BLaER1 treated with 17β-estradiol and CSF1 and Interleukin-3, amounts not matched to agents 10 nM and 100 nM (cell line): Measurements from ENCODE around the gene GABBR2.

ENCODE experiments used
- H3K27ac ChIP-seq, 11 experiments: shearing (Covaris generic); formaldehyde crosslinking; 2 replicates each; pipeline ENCODE4 v1.8.1; 2022
- H3K27me3 ChIP-seq, 11 experiments: shearing (Covaris generic); formaldehyde crosslinking; 2 replicates each; pipeline ENCODE4 v1.8.1; 2022
- H3K36me3 ChIP-seq, 11 experiments: shearing (Covaris generic); formaldehyde crosslinking; 2 replicates each; pipeline ENCODE4 v1.8.1; 2022
- H3K4me1 ChIP-seq, 10 experiments: shearing (Covaris generic); formaldehyde crosslinking; 2 replicates each; pipeline ENCODE4 v1.8.1; 2022
- H3K4me2 ChIP-seq, 11 experiments: shearing (Covaris generic); formaldehyde crosslinking; 2 replicates each; pipeline ENCODE4 v1.8.1; 2022
- H3K4me3 ChIP-seq, 10 experiments: shearing (Covaris generic); formaldehyde crosslinking; 2 replicates each; pipeline ENCODE4 v1.8.1; 2022
- H3K9ac ChIP-seq, 11 experiments: shearing (Covaris generic); formaldehyde crosslinking; 2 replicates each; pipeline ENCODE4 v1.8.1; 2022
- H3K9me3 ChIP-seq, 11 experiments: shearing (Covaris generic); formaldehyde crosslinking; replicated peaks in 1 of 11; 2 replicates each; pipeline ENCODE4 v1.8.1; 2022
- H4K20me1 ChIP-seq, 11 experiments: shearing (Covaris generic); formaldehyde crosslinking; 2 replicates each; pipeline ENCODE4 v1.8.1; 2022
- Cebpa-rat ChIP-seq, 11 experiments: shearing (Covaris generic); IDR thresholded peaks; 2 replicates each; pipeline ENCODE4 v1.8.1; 2022

Gene GABBR2

DNA sequence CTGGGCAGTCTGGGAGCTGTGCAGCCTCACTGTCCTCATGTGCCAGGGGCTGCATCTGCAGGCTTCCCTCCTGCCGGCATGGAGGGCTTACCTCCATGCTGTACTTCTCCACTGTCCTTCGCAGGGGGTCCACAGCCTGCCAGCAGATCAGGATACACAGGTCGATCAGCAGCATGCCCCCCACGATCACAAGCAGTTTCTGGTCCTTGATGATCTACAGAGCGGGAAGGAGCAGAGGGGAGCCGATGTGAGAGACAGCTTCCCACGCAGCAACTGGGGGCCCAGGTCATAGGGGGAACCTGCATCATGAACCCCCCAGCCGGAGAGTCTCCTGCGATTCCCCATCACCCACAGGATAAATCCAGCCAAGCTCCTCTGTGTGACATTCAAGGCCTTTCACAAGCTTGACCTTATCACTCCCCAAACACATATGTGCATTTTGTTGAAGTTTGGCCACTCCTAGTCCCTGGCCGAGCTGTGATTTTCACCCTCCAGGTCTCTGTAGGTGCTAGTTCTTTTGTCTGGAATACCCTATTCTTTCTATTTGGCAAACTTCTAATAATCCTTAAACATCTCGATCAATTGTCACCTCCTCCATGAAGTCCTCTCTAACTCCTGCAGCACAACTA, 346.0 kb downstream of the GABBR2 start:
- H3K4me2 ChIP-seq, result no peak overlapping the region
- no peak overlapping the region for H3K27ac ChIP-seq
- no peaks in the 10 kb centered on the region for H4K20me1 ChIP-seq
- H3K36me3 ChIP-seq, result no peaks in the 10 kb centered on the region
- no peak overlapping the region for H3K4me3 ChIP-seq
- TF ChIP-seq Cebpa-rat (IDR thresholded peaks at IDR 0.05), result no peak
- H3K4me1 ChIP-seq, result 0 out of 20 replicates have a peak, but pooled peaks cover 0 to 4% (median 0%) of the 10 kb centered on the region in 10 experiments
- no peak overlapping the region for H3K9ac ChIP-seq
- H3K9me3 ChIP-seq, result peaks cover 20 to 25% (median 21%) of the 10 kb centered on the region in 11 experiments
- no peaks in the 10 kb centered on the region for H3K27me3 ChIP-seq

DNA sequence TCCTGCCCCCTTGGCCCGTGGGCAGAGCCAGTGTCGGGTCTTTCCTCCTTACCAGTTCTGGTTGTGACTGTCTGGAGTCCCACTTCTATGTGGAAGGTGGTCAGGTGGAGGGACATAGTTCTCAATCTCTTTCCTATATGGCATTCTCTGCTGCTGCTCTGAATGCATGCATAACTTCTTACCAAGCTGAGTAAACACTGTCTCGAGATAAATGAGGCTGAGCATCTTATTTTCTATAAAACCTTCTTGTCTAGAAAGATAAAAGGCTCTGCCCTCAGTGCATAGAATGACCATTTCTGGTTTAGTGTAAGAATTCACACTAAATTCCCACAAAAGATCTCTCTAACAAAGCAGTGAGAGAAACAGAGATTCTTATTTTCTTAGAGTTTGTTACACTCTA, 347.1 kb downstream of the GABBR2 start:
- H3K27ac ChIP-seq, result no peak overlapping the region
- H3K9ac ChIP-seq, result no peak overlapping the region
- no peak overlapping the region for H3K4me3 ChIP-seq
- H3K4me1 ChIP-seq, result 0 out of 20 replicates have a peak, but pooled peaks cover 0 to 8% (median 0%) of the 10 kb centered on the region in 10 experiments
- no peak for TF ChIP-seq Cebpa-rat (IDR thresholded peaks at IDR 0.05)
- no peaks in the 10 kb centered on the region for H3K36me3 ChIP-seq
- H3K4me2 ChIP-seq, result no peak overlapping the region
- H3K27me3 ChIP-seq, result no peaks in the 10 kb centered on the region
- H4K20me1 ChIP-seq, result no peaks in the 10 kb centered on the region
- peaks cover 19 to 22% (median 20%) of the 10 kb centered on the region in 11 experiments for H3K9me3 ChIP-seq

DNA sequence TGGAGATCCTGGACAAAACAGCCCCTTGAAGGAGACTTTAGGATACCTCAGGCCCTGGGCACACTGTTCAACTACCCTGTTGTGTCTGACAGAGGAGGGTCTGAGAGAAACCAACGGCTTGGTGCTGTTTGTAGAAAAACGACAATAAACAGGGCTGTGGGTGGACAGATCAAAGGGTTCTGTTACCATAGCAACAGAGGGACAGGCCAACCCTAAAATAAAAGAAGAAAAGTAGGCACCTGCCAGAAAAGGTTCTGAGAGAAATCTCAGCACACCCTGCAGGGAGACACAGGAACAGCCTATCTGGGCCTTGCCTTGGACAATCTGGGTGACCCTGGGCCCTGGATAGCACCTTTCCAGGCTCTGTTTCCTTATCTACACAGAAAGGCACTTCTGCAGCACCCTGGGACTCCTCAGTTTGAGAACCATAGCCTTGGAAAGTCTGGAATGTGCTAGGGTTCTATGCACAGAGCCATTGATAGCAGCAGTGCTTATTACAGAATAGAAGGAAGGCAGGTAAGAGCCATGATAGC, 348.5 kb downstream of the GABBR2 start:
- no peak overlapping the region for H3K9ac ChIP-seq
- H3K4me2 ChIP-seq, result no peak overlapping the region
- H3K27ac ChIP-seq, result no peak overlapping the region
- H3K9me3 ChIP-seq, result peaks cover 5 to 11% (median 6%) of the 10 kb centered on the region in 11 experiments
- H3K4me1 ChIP-seq, result 0 out of 20 replicates have a peak, but pooled peaks cover 0 to 8% (median 0%) of the 10 kb centered on the region in 10 experiments
- H3K4me3 ChIP-seq, result no peak overlapping the region
- H4K20me1 ChIP-seq, result no peaks in the 10 kb centered on the region
- H3K27me3 ChIP-seq, result no peaks in the 10 kb centered on the region
- no peak for TF ChIP-seq Cebpa-rat (IDR thresholded peaks at IDR 0.05)
- no peaks in the 10 kb centered on the region for H3K36me3 ChIP-seq

DNA sequence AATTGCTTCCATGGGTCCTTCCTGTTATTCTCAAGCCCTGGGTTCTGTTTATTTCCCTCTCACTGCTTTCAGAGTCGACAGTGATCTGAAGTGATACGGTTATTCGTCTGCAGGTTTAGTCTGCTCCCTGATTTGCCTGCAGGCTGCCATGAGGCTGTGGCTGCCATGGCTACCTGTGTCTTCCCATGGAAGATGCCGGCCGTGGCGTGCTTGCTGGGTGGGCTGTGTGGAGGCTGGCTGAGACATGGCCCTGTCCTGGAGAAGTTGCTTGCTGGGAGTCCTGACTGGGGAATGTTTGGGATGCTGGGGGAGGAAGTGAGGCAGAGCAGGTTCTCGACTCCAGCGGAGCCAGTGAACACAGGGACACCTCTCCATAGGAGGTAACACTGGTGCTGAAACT, 349.2 kb downstream of the GABBR2 start:
- no peaks in the 10 kb centered on the region for H4K20me1 ChIP-seq
- no peak for TF ChIP-seq Cebpa-rat (IDR thresholded peaks at IDR 0.05)
- no peak overlapping the region for H3K27ac ChIP-seq
- 0 out of 20 replicates have a peak, but pooled peaks cover 0 to 8% (median 0%) of the 10 kb centered on the region in 10 experiments for H3K4me1 ChIP-seq
- H3K27me3 ChIP-seq, result no peaks in the 10 kb centered on the region
- no peak overlapping the region for H3K9ac ChIP-seq
- H3K4me3 ChIP-seq, result no peak overlapping the region
- peaks cover 0 to 4% (median 0%) of the 10 kb centered on the region in 11 experiments; a peak in 3 of 22 replicates for H3K9me3 ChIP-seq
- no peaks in the 10 kb centered on the region for H3K36me3 ChIP-seq
- H3K4me2 ChIP-seq, result no peak overlapping the region

DNA sequence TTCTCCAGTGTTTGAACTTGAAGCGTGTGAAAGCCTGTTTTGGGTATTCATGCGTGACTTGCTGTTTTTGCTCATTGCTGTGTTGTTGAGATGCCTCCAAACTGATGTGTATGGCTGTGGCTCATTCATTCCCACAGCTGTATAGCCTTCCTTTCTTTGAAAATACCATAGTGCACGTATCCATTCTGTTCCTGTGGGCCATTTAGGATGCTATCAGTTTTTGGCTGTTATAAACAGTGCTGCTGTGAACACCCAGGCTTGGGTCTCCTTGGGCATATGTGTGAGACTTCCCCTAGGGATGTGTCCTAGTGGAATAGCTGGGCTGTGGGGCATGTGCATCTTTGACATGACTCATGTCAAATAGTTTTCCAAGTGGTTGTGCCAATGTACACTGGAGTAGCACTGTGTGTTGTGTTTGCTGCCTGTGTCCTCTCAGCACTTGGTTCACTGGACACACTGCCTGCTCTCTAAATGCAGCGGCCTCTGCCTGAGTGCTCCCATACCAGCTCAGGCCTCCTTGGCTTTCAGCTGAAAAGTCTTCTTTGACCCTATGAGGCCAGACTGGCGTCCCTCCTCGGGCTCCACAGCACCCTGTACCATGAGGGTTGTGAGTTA, 350.7 kb downstream of the GABBR2 start:
- Histone ChIP-seq H3K9ac (no peak overlapping the region), H3K27ac (no peak overlapping the region), H3K27me3 (no peaks in the 10 kb centered on the region), H3K36me3 (no peaks in the 10 kb centered on the region), H3K9me3 (peaks cover 0 to 4% (median 0%) of the 10 kb centered on the region in 11 experiments; a peak in 1 of 22 replicates), H3K4me1 (0 out of 20 replicates have a peak, but pooled peaks cover 0 to 8% (median 0%) of the 10 kb centered on the region in 10 experiments), H3K4me2 (no peak overlapping the region), H4K20me1 (no peaks in the 10 kb centered on the region), H3K4me3 (no peak overlapping the region)
- no peak for TF ChIP-seq Cebpa-rat (IDR thresholded peaks at IDR 0.05)

DNA sequence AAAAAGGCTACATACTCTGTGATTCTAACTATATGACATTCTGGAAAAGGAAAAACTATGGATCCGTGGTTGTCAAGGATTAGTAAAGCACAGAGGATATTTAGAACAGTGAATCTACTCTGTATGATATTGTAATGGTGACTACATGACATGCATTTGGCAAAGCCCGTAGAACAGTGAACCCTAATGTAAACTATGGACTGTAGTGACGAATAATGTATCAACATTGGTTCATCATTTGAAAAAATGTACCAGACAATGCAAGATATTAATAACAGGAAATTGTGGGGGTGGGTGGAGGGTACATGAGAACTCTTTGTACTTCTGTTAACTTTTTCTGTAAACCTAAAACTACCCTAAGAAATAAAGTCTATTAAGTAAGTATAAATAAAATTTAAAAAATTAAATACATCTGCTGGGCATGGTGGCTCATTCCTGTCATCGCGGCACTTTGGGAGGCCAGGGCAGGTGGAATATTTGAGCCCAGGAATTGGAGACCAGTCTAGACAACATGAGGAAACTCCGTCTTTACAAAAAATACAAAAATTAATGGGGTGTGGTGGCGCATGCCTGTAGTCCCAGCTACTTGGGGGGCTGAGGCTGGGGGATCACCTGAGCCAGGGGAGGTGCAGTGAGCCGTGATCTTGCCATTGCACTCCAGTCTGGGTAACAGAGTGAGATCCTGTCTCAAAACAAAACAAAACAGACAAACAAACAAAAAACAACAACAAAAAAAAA, 351.6 kb downstream of the GABBR2 start:
- no peak for TF ChIP-seq Cebpa-rat (IDR thresholded peaks at IDR 0.05)
- H4K20me1 ChIP-seq, result no peaks in the 10 kb centered on the region
- no peak overlapping the region for H3K4me2 ChIP-seq
- H3K9me3 ChIP-seq, result peaks cover 3 to 13% (median 6%) of the 10 kb centered on the region in 11 experiments; a peak in 20 of 22 replicates
- no peaks in the 10 kb centered on the region for H3K27me3 ChIP-seq
- no peak overlapping the region for H3K4me3 ChIP-seq
- no peaks in the 10 kb centered on the region for H3K36me3 ChIP-seq
- no peak overlapping the region for H3K9ac ChIP-seq
- no peak overlapping the region for H3K27ac ChIP-seq
- 0 out of 20 replicates have a peak, but pooled peaks cover 0 to 8% (median 0%) of the 10 kb centered on the region in 10 experiments for H3K4me1 ChIP-seq

DNA sequence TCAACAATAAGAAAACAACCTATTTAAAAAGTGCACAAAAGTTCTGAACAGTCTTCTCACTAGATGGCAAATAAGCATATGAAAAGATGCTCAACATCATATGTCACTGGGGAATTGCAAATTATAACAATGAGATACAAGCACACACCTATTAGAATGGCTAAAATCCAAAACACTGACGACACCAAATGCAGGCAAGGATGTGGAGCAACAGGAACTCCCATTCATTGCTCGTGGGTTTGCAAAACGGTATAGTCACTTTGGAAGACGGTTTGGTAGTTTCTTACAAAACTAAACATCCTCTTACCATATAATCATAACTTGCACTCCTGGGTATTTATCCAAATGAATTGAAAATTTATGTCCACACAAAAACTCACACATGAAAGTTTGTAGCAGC, 352.4 kb downstream of the GABBR2 start:
- Histone ChIP-seq H4K20me1 (no peaks in the 10 kb centered on the region), H3K27me3 (no peaks in the 10 kb centered on the region), H3K36me3 (no peaks in the 10 kb centered on the region), H3K9ac (no peak overlapping the region), H3K4me1 (0 out of 20 replicates have a peak, but pooled peaks cover 0 to 8% (median 0%) of the 10 kb centered on the region in 10 experiments), H3K9me3 (peaks cover 11 to 19% (median 13%) of the 10 kb centered on the region in 11 experiments), H3K4me2 (no peak overlapping the region), H3K4me3 (no peak overlapping the region), H3K27ac (no peak overlapping the region)
- no peak for TF ChIP-seq Cebpa-rat (IDR thresholded peaks at IDR 0.05)

DNA sequence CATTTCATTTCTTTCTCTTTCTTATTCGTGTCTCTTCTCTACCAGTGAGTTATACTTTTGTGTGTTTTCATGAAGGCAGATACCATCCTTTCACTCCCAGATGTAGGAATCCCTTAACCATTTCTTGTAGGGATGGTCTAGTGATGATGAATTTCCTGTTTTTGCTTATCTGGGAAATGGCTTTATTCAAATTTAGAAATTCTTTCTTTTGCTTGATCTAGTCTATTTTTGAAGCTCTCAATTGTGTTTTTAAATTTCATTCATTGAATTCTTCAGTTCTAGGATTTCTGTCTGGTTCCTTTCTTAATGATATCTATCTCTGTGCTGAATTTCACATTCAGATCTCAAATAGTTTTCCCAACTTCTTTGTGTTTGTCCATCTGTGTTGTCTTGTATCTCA, 357.4 kb downstream of the GABBR2 start:
- Histone ChIP-seq H3K9ac (no peak overlapping the region), H3K9me3 (peaks cover 13 to 29% (median 23%) of the 10 kb centered on the region in 11 experiments), H3K27ac (no peak overlapping the region), H3K4me1 (no peaks in the 10 kb centered on the region), H3K4me3 (no peak overlapping the region), H3K4me2 (no peak overlapping the region), H4K20me1 (no peaks in the 10 kb centered on the region), H3K36me3 (no peaks in the 10 kb centered on the region), H3K27me3 (no peaks in the 10 kb centered on the region)
- TF ChIP-seq Cebpa-rat (IDR thresholded peaks at IDR 0.05), result no peak

DNA sequence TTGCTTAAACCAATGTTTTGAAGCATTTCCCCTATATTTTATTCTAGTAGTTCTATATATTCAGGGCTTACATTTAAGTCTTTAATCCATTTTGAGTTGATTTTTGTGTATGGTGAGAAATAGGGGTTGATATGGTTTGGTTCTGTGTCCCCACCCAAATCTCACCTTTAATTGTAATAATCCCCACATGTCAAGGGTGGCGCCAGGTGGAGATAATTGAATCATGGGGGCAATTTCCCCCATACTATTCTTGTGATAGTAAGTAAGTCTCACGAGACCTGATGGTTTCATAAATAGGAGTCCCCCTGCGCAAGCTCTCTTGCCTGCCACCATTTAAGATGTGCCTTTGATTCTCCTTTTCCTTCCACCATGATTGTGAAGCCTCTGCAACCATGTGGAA, 361.1 kb downstream of the GABBR2 start:
- H3K27me3 ChIP-seq, result no peaks in the 10 kb centered on the region

More for the DNA sequence above, 361.1 kb downstream of the GABBR2 start:
- Histone ChIP-seq H3K9ac (no peak overlapping the region), H3K27ac (no peak overlapping the region), H3K9me3 (peaks cover 11 to 29% (median 18%) of the 10 kb centered on the region in 11 experiments), H3K4me1 (peaks cover 0 to 5% (median under 1%) of the 10 kb centered on the region in 10 experiments; a peak in 6 of 20 replicates), H3K36me3 (no peaks in the 10 kb centered on the region), H3K4me2 (no peak overlapping the region), H4K20me1 (no peaks in the 10 kb centered on the region), H3K4me3 (no peak overlapping the region)
- TF ChIP-seq Cebpa-rat (IDR thresholded peaks at IDR 0.05), result no peak
